Fibroblast of lung (primary cell): Measurements from ENCODE around the gene FLRT3. TPM values are rescaled to one million over a fixed set of nuclear protein-coding genes. Genes with fewer than 3 reads are reported as not detected.

ENCODE experiments used
- DNase-seq, 2 donors: peaks; one replicate each; pipeline versions ENCODE4 v3.0.0 to v3.0.0-alpha.2; 2010; ENCODE audit warnings: low read depth in 2 of 2
- H2AFZ ChIP-seq: 2 replicates; pipeline ENCODE4 v1.5.1; 2012; ENCODE audit warnings: low read length, control low read depth, inconsistent platforms
- H3K27ac ChIP-seq: 2 replicates; pipeline ENCODE4 v1.5.1; 2011; ENCODE audit warnings: low read length, control low read depth; ENCODE audit not compliant: insufficient read depth
- H3K27me3 ChIP-seq: 2 replicates; pipeline ENCODE4 v1.5.1; 2011; ENCODE audit warnings: mild to moderate bottlenecking, low read length; ENCODE audit not compliant: control insufficient read depth, insufficient read depth
- H3K36me3 ChIP-seq: 2 replicates; pipeline ENCODE4 v1.5.1; 2011; ENCODE audit warnings: low read length; ENCODE audit not compliant: control insufficient read depth, insufficient read depth
- H3K4me1 ChIP-seq: 2 replicates; pipeline ENCODE4 v1.5.1; 2011; ENCODE audit warnings: low read length; ENCODE audit not compliant: control insufficient read depth, insufficient read depth; ENCODE audit errors: extremely low read depth
- H3K4me2 ChIP-seq: 2 replicates; pipeline ENCODE4 v1.5.1; 2011; ENCODE audit warnings: low read length, control low read depth; ENCODE audit not compliant: insufficient read depth; ENCODE audit errors: extremely low read depth
- H3K4me3 ChIP-seq, 4 experiments: fragments of 200-600 bp in 1 of 4; sonication (generic) in 1 of 4; replicated peaks in 1 of 4; 2 replicates each; pipeline ENCODE4 v1.5.1; 2011 to 2016; ENCODE audit warnings: low read length in 4 of 4, low read depth in 3 of 4, mild to moderate bottlenecking in 3 of 4, control low read depth in 2 of 4, inconsistent platforms in 1 of 4, mixed read lengths in 1 of 4; ENCODE audit not compliant: insufficient read depth in 1 of 4; ENCODE audit errors: control extremely low read depth in 1 of 4
- H3K79me2 ChIP-seq: 2 replicates; pipeline ENCODE4 v1.5.1; 2012; ENCODE audit warnings: mild to moderate bottlenecking, low read length, inconsistent platforms; ENCODE audit not compliant: control insufficient read depth, insufficient read depth
- H3K9ac ChIP-seq: 2 replicates; pipeline ENCODE4 v1.5.1; 2011; ENCODE audit warnings: mild to moderate bottlenecking, low read length, control low read depth; ENCODE audit not compliant: insufficient read depth
- H3K9me3 ChIP-seq: 2 replicates; pipeline ENCODE4 v1.5.1; 2012; ENCODE audit warnings: low read depth, low read length; ENCODE audit not compliant: control insufficient read depth, insufficient read depth
- H4K20me1 ChIP-seq: 2 replicates; pipeline ENCODE4 v1.5.1; 2011; ENCODE audit warnings: low read length; ENCODE audit not compliant: control insufficient read depth, insufficient read depth; ENCODE audit errors: extremely low read depth
- CTCF ChIP-seq, 2 donors: IDR thresholded peaks in 1 of 2; conservative IDR thresholded peaks in 1 of 2; 1 replicate in 1 of 2; 2 replicates in 1 of 2; pipeline ENCODE4 v1.5.1; 2011 to 2012; ENCODE audit warnings: low read length in 2 of 2, control low read depth in 1 of 2, inconsistent platforms in 1 of 2, low read depth in 1 of 2, mild to moderate bottlenecking in 1 of 2
- EZH2 ChIP-seq: IDR thresholded peaks from 2 replicates; pipeline ENCODE4 v1.5.1; 2012; ENCODE audit warnings: low read length, control low read depth, mild to moderate bottlenecking; ENCODE audit errors: missing control alignments
- polyA plus RNA-seq, 2 donors: library from polyadenylated mRNA; depleted of rRNA in 1 of 2; stranded (reverse) in 1 of 2; unstranded in 1 of 2; fragments of >200 nt; gene quantifications; 2 replicates each; pipeline ENCODE4 v1.2.1, GENCODE V29; 2011 to 2012; ENCODE audit warnings: missing spikeins in 1 of 2
- total RNA-seq: library from RNA; depleted of rRNA; stranded (reverse); fragments of >200 nt; gene quantifications from 2 replicates; pipeline ENCODE4 v1.2.1, GENCODE V29; 2014

The FLRT3 gene
- total and polyA plus RNA-seq, 2 donors (not counting 1 experiment from before 2014, with no cell fraction given), result 2.9 to 7.6 TPM

DNA sequence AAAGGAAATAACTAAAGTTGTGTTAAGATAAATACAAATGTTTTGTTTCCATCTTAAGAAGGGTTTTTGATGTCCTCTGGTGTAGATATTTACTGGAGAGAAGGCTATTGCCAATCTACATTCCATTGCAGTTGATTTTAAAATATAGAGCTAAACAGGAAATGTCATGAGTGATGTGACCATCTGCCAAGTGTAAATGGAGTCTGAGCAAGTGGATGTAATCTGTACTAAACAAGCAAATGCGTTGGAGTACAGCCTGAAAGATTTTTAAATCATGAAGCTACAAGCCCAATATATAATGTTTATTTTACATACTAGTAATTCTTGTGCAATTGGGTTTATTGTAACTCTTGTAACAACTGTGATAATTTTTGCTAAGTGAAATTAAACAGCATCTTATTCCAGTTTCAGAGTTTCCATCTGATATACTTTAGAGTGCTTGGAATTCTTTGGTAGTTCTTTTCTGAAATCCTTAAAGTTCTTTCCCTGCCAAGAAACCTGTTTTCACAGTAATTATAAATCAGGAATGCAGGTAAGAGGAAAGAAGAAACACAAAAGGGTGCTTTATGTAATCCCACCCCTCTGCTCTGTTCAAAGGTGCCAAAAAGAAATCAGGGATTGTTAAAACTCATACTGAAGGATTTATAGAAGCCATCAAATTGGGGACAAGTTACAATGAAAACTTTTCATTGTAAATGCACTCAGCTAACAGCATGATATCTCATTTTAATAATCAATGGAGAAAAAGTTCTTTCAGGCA, 47.2 kb upstream of the FLRT3 start:
- Histone ChIP-seq H3K27me3 (no peaks in the 10 kb centered on the region), H3K4me3 (no peak overlapping the region), H3K4me1 (no peaks in the 10 kb centered on the region), H3K36me3 (no peaks in the 10 kb centered on the region), H3K79me2 (no peaks in the 10 kb centered on the region), H3K9me3 (no peaks in the 10 kb centered on the region), H3K27ac (no peak overlapping the region), H3K4me2 (no peak overlapping the region), H4K20me1 (no peaks in the 10 kb centered on the region), H2AFZ (no peak overlapping the region), H3K9ac (no peak overlapping the region)
- TF ChIP-seq EZH2 (no peak), CTCF (conservative IDR thresholded peaks at IDR 0.05 in 1 of 2, IDR thresholded peaks at IDR 0.05 in 1 of 2; ENCODE audit: low read depth in 1 of 2, low read length in 2 of 2) (no peak)
- DNase-seq, result peak in 1 of 2 donors; percentile 77

GRCh38 chr20:14383335-14383734, 45.9 kb upstream of the FLRT3 start:
- H3K4me2 ChIP-seq, result no peak overlapping the region
- no peaks in the 10 kb centered on the region for H3K27me3 ChIP-seq
- H3K36me3 ChIP-seq, result no peaks in the 10 kb centered on the region
- H3K4me3 ChIP-seq, result no peak overlapping the region
- no peak for DNase-seq
- H3K27ac ChIP-seq, result no peak overlapping the region
- no peaks in the 10 kb centered on the region for H3K9me3 ChIP-seq
- no peaks in the 10 kb centered on the region for H4K20me1 ChIP-seq
- no peaks in the 10 kb centered on the region for H3K4me1 ChIP-seq
- H3K79me2 ChIP-seq, result no peaks in the 10 kb centered on the region
- H2AFZ ChIP-seq, result no peak overlapping the region
- no peak for TF ChIP-seq EZH2
- TF ChIP-seq CTCF (conservative IDR thresholded peaks at IDR 0.05 in 1 of 2, IDR thresholded peaks at IDR 0.05 in 1 of 2; ENCODE audit: low read depth in 1 of 2, low read length in 2 of 2), result no peak
- no peak overlapping the region for H3K9ac ChIP-seq

- Histone ChIP-seq H4K20me1 (no peaks in the 10 kb centered on the region), H3K4me1 (no peaks in the 10 kb centered on the region), H3K9me3 (no peaks in the 10 kb centered on the region), H3K36me3 (no peaks in the 10 kb centered on the region), H3K4me3 (no peak overlapping the region), H3K79me2 (no peaks in the 10 kb centered on the region), H2AFZ (no peak overlapping the region), H3K27ac (no peak overlapping the region), H3K27me3 (no peaks in the 10 kb centered on the region), H3K9ac (no peak overlapping the region), H3K4me2 (no peak overlapping the region)
- TF ChIP-seq CTCF (conservative IDR thresholded peaks at IDR 0.05 in 1 of 2, IDR thresholded peaks at IDR 0.05 in 1 of 2; ENCODE audit: low read depth in 1 of 2, low read length in 2 of 2) (no peak), EZH2 (no peak)
- DNase-seq, result no peak
These were observed 40.9 kb upstream of the FLRT3 start for GRCh38 chr20:14378326-14378725.
